Measurements from ENCODE around the gene GRM1.

GRCh38 chr6:146161664-146162063, 132.8 kb downstream of the GRM1 start:
- TF ChIP-seq CTCF (IDR thresholded peaks at IDR 0.05) (no peak), POLR2A (IDR thresholded peaks at IDR 0.05) (no peak)
